Measurements from ENCODE around the gene EFNA5.

The EFNA5 gene

DNA sequence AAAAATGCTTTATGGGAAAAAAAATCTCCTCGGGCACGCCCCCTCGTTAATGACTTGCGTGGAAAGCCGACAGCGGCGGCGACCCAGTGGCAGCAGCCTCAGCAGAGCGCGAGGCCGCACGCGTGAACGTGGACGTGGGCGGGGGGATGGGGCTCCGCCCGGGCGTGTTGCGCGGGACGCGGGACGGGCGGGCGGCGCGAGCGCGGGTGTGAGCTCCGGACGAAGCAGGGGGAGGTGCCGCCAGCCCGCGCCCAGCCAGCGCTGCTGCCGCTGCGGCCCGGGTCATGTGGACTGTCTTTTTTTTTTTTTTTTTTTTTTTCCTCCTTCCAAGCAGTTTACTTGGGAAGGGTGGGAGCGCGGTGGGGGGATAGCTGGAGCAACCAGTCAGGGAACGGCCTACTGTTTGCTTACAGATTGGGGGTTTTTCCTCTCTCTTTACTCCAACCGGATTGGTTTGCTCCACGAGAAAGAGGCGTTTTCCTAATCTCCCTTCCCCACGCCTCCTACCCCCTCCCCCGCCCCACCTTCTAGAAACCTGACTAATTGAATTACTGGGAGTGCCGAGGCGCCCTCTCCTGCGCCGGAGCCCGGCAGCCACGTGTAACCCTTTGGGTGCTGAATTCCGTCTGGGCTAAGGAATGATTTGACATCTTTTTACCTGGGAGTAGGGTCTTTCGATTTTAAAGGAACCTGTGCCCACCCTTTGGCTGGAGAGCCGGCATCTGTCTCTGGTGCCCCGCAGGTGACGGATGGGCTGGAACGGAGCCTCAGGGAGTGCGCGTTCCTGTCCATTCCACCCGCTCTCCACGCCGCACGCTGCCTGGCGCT, 1.7 kb upstream of the EFNA5 start:
- DNase-seq, result peak; percentile 65

DNA sequence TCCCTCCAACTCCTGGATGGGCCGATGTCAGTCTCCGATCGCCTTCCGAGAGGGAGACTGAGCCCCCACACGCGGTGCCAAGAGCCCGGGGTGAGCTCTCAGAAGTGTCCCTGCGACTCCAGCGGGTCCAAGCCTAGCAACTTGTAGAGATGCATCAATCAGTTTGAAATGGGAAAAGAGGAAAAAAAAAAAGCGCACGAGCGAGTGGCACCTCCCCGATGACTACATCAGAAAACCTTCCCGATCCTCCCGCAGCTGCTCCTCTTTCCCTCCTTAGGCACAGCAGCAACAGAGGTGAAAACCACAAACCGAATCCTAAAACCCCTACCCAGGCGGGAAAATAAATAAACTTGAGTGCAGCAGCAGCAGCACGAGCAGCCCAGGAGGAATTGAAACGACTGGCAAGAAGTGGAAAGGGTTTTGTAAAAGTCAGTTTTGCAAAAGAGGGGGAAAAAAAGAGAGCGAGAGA, 1.0 kb upstream of the EFNA5 start:
- no peak for DNase-seq

DNA sequence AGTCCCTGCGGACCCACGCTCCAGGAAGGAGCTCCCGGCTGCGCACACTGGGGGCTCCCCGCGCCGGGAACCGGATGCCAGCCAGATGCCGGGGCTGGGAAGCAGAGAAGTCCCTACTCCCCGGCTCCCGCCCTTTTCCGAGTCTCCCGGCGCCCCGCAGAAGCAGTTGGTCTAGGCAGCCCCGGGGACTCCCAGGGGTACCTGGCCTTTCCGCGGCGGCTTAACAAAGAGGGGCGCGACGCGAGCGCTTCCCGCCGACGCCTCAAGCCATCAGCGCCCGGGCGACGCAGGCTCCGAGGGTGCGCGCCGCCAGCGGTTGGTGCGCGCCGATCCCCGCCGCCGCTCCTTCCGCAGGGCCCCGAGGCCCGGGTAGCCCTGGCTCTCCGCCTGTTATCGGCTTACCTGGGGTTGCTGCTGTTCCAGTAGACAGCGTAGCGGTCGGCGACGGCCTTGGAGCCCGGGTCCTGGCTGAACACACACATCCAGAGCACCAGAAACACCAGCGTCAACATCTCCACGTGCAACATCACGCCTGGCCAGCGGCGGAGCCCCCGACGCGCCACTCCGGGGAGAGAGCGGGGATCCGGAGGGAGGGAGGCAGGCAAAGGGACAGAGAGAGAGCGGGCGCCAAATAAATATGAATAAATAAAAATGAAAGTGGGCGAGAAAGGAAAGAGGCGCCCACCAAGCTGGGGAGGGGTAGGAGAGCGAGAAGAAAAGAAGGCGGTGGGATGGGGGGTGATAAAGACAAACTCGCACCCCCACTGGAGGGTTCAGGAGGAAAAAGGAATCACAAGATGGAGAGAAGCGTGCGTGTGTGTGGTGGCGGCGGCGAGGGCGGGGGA, 428 bp downstream of the EFNA5 start:
- DNase-seq, result peak; percentile 56

DNA sequence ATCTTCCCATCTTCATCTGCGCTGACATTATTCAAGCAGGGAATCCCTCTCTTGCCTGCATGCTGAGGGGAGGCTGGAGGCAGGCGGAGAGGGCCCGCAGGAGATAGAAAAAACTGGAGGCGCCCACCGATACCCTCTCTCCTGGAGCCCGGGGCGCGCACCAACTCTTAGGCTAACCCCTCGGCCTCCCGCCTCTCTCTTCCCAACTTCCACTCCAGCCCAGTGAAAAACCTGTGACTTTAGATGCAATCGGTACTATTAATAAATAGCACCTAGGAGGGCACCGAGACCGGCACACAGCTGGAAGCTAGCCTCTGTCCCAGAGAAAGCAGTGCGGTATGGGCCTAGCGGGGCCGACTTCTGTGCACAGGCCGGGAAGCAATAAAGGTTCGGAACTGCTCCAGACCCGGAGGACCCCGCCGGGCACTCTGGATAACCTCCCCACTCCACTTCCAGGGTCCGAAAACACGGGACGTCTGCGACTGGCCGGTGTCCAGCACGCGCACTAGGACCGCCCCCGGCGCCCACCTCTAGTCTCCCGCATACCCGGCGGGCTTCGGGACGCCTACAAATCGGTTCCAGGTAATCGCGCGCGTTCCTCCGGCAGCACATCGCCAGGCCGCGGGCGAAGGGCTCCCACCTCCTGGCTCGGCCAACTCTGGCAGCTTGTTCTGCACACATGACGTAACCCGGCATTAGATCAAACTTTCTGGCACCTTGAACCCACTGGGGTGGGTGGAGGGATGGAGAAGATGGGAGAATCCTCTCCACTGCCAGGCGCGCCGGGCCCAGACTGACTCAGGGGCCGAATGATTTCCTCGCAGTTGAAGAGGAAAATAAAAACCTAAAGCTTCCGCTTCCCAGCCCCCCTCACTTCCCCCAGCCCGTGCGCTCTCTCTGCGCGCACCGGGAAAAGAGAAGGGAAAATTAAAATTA, 1.4 kb downstream of the EFNA5 start:
- DNase-seq, result peak; percentile 50

DNA sequence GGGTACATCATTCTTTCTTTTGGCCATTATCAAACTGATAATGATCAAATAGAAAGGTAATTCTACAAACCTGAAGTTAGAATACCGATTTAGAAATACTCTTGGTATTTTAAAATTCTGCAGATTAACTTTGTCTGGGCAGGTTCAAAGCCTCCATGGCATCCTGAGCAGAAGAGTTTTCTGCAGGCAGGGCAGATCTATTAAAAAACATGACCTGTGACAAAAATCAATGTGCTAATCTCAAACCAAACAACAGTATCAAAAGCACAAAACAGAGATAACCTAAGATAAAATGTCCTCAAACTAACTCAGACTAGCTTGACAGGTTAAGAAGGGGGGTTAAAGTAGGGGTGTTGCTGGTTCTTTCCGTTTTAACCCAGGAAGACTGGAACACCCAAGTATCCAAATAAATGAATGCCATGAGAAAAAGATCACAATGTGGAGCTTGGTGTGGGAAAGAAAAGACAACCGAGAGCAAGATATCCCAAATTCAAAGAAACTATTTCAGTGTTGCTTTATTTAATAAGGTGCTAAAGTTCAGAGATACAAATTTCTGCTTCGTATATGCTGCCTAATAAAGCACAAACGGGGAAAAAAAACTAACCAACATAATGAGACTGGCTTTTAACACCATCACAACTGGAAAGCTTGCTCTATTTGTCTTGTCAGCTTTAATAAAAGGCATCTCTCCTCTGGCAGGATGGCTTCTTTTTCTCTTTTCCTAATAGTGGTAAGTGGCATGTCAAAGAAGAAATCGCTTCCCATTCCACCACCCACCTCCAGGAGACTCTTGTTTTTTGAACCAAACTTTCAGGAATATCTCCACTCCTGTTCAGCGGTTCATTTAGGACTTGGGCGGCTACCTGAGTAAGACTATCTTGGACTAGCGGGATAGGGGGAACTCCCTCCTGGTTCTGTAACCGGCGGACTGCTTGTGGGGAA, 2.3 kb downstream of the EFNA5 start:
- no peak for DNase-seq

DNA sequence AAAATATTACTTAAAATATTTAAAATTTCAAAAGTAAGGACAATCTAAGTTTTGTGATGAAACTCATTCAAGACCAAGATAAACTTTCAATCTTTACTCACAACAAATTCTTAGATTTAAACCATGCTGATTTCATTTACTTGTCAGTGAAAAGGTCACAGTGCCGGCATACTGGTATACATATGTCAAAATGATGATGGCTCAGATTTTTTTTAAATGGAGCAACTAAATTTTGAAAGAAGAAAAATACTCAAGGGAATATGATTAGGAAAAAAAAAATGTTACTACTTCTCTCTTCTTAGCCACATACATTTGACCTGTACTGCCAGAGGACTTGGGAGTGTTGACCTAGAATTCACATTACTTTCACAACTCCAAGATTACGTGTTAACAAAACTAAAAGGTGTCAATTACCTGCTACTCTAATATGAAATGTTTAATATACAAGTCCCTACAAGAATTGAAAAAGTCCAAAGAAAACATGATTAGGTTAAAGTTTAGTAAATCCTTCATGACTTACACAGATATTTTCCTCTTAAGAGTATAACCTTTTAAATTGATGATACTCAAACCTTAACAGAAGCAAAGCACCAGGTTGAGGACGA, 4.6 kb downstream of the EFNA5 start:
- DNase-seq, result no peak

DNA sequence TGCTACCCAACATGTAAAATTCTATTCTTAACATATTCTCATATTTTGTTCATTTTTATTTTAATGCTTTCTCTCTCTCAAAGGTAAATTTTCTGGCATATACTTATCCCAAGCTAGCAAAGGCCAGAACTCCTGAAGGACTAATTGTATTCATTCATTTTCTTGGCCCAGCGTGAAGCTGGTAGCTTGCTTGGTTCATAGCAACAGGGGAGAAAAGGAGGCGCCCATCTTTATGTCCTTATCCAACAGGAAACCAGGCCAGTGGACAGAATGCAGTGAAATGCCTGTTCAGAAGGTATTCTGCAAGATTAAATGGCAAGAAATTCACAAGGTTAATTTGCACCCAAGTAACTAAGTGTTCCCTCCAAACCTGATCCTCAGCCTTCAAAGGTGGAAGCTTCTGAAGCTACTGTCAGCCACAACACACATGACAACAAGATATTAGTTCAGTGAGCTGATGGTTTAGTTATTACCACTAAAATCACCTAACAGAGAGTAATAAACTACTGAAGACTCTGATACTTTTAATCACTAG, 5.6 kb downstream of the EFNA5 start:
- DNase-seq, result no peak

DNA sequence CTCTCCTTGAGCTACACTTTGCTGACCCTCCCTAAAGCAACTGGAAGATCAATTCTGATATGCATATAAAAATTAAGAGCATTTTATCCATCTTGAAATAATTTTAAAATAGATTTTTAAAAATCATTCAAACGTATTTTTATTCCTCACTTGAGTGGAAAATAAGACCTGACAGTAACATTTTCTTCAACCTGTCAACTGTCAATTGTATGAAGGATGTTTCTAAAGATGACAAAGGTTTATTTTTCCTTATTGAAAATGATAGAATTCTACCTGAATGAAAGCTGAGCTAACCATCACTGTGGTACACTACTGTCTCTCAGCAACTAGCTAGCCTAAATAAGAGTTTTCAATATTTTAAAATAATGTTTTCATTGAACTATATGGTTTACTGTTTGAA, 7.0 kb downstream of the EFNA5 start:
- no peak for DNase-seq

DNA sequence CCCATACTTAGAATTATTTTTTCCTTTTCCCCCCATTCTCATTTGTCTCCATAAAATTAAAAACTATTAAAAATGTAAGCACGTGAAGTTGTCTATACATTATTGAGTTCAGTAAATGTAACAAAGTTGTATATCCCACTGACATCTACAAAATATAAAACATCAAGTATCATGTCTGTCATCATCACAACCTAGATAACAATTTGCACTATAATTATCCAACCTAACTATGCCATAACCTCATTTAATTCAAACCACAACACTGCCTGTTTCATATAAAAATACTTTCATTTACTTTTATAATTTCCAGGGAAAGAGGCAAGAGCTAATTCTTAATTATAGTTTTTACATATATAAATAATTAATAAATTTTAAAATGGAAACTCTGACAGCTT, 9.1 kb downstream of the EFNA5 start:
- no peak for DNase-seq

DNA sequence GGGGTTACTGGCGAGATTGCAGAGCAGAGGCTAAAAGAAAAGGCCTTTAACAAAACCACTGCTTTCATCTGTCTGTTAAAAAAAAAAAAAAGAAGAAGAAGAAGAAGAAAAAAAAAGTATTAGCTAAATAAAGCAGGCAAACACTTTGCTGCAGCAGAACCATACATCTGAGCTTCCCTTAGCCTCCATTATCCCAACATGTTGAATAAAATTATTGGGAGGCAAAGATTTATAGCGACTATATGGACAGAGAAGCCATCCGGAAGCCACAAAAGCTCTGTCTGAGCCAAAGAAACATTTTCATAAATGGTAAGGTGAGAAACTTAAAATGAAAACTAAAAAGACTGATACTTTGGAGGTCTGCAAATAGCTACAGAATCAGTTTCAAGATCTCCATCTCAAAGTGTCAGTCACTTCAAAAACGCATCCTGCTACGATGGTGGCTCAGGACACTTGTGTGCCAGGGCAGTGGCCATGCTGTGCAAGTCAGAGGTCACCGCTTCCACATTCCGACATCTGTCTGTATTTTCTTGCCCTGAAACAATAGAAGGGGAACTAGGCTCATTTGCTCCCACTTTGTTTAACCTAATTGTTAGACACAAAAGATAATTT, 9.6 kb downstream of the EFNA5 start:
- no peak for DNase-seq

DNA sequence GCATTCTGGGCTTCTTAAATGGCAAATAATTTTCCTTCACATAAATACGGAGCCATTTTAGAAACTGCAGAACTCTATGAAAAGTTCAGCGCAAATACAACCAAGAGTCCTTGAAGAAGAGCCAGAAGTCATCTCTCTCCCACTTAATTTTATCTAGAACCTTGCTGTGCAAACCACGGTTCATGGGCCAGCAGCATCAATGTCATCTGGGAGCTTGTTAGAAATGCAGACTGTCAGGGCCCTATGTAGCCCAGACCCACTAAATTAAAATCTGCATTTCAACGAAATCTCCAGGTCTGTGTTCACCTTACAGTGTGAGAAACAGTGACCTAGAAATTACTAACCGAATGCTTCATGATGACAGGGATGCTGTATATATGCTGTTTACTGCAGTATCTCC, 12.2 kb downstream of the EFNA5 start:
- DNase-seq, result no peak

DNA sequence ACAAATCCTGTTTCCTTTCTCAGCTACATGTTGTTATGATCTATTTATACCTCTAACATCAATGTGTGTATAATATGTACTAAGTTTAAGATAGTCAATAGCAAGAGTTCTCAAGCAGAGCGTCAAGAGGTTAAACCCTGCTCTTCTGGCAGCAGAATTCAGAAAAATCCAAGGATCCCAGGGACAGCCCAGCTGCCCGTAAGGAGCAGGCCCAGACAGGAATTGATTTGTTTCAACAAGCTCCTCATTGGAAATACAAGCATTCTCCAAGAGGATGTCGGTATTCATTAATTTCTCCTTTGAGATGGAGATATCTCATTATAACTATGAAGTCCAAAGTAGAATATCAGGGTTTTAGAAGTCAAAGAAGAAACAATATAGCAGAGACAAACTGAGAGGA, 14.9 kb downstream of the EFNA5 start:
- no peak for DNase-seq

DNA sequence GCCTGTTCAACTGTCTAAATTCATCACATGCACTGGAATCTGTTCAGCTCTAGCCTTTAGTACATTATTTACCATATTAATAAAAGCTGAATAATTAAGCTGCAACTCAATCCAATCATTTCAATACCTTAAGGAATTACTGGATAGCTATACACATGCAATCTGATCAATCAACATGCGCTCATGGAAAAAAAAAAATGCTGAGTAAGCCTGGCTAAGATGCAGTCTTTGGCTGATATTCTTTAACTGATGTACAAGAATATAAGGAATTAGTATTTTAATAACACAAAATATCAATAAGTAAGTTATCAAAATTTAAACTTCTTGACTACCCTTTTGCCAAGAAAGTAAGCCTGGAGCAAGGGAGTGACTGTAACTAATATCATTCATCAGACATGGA, 15.9 kb downstream of the EFNA5 start:
- DNase-seq, result no peak

DNA sequence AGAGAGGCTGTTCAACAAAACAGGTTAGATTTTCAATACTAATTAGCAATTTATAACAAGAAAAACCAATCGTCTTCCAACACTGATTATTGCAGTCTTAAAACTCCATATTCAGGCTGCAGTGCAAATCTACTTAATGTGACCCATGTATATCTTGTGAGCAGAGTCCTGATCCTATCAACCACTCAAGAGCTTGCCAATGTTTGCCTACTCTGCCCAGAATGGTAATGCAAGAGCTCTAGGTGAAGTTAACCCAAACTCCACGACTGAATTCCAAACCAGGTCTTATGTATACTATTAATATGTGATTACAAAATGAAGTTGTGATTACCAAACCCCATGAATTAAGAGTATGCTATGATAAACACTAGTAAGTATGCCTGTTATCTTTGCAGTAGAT, 17.1 kb downstream of the EFNA5 start:
- no peak for DNase-seq

DNA sequence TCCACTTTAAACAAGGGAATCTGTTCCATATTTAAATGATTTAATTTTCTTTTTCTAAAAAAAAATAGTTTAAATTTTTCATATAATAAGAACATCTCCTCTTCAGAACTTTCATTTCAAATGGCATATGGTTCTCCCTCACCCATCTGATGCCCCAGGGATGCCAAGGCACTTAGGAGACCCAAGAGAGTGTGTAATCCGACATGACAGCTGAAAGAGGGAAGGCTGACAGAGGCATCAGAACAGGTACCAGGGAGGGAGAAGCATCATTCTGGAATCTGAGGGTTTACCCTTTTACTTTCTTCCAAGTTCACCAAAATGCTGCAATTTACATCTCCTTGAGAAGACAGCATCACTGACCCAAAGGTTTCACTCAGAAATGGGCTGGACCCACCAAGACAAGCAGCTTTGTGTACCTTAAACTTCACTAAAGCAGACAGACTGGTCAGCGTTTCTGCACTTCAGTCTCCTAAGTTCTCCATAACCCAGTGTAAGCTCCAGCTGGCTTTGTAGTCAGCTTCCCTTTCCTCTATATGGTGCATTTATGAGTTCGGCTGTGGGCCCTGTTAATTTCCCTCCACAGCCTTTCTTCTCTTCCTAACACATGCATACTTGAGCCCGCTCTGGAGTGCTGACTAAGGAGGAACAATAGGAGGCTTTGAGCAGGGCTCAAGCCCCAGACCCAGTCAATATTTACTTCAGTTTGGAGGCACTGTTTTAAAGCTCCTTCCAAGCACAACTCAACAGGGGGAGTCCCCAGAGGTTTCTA, 17.7 kb downstream of the EFNA5 start:
- DNase-seq, result no peak

DNA sequence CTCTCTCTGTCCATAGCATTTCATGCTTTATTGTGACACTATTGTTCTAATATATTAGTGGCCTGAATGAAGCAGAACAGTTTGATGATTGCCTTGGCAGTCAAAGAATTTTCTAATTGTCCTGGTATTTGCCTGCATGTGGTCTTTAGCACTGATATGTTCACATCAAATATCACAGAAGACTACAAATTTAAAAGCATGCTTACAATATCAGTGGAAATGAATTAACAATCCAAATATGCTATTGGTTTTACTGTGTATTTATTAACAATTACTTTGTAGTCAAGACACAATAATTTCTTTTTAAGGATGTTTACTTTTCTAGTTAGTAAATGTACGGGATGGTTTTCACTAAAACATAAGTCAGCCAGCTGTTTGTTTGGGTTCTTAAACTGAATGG, 18.3 kb downstream of the EFNA5 start:
- DNase-seq, result no peak

DNA sequence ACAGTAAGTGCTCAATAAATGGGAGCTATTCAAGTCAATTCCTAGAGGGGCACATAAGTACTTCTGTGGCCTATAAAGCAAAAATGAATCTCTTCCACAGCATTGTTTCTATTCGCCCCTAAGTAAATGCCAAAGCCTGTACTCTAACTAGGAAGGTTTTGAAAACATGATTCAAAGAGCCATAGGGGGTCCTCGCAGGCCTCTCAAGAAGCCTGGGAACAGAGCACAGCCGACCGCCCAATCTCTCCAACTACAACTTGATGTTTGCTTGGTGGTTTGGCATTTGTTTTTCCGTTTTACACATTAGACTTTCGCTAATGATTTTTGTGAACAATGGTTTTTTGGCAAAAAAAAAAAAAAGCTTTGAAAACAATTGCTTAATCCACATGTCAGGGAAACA, 19.4 kb downstream of the EFNA5 start:
- DNase-seq, result no peak

DNA sequence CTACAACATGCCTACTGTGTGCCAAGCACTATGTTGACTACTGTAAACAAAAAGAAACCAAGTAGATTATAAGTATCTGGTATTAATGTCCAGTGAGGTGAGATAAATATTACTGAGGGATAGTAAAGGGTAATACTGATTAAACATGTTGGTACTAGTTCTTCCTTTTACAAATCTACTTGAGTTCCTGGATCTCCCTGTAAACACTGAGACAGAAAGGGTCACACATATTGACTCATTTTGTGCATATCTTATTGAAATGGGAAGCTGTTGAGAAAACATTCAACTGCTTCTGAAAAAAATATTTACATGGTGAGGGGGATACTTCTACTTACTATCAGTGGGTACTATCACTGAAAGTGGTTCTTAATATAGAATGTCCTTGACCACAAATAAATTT, 24.3 kb downstream of the EFNA5 start:
- DNase-seq, result no peak

DNA sequence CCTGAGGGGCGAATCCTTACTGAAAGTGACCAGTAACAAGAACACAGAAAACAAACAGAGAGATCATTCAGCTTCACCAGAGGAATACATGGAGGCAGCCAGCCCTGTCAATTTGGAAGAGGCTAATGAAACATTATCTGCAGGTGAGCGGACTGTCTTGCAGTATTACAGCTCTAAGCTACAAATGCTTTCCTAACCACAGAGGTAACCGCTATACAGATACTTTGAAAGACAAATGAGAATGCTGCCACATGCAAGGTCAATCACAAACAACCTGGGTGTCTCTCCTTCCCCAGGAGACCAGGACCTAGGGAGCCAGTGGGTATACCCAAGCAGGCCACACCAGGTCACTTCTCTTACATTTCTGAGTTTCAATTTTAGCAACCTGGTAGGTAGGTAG, 30.2 kb downstream of the EFNA5 start:
- no peak for DNase-seq

DNA sequence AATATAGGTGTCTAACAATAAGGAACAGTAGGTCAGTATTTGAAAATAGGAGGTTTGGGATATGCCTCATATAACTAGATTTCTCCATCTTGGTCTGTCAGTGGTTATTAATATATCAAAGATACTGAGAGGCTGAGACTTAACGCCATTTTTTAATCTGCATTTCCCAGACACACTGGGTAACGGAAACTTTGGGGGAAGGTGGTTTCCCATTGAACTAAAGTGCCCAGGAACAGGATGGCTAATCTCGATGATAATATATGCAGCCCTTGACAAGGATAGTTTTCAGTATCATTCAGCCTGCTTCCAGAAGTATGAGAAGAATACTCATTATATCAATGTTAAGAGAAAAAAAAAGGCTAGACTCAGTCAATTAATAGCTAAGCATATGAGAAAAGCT, 30.7 kb downstream of the EFNA5 start:
- DNase-seq, result no peak
